GM12874 (cell line): ENCODE data around the gene NT5DC3.

ENCODE experiments used
- CTCF ChIP-seq: IDR thresholded peaks from 2 replicates; pipeline ENCODE4 v1.5.1; 2011; ENCODE audit warnings: low read depth, mild to moderate bottlenecking, control low read depth, low read length, moderate library complexity; ENCODE audit not compliant: insufficient read depth

NT5DC3 gene

GRCh38 chr12:103765322-103765721, 75.7 kb downstream of the NT5DC3 start:
- no peak for TF ChIP-seq CTCF

- no peak for TF ChIP-seq CTCF
Observed at GRCh38 chr12:103762473-103762872, 78.6 kb downstream of the NT5DC3 start.

- TF ChIP-seq CTCF = no peak
Observed at GRCh38 chr12:103758310-103759089, 82.5 kb downstream of the NT5DC3 start.

- no peak for TF ChIP-seq CTCF
Observed at GRCh38 chr12:103757248-103757647, 83.8 kb downstream of the NT5DC3 start.

- no peak for TF ChIP-seq CTCF
Observed at GRCh38 chr12:103756443-103756842, 84.6 kb downstream of the NT5DC3 start.

GRCh38 chr12:103755425-103755824, 85.6 kb downstream of the NT5DC3 start:
- TF ChIP-seq CTCF = no peak

GRCh38 chr12:103751600-103751999, 89.4 kb downstream of the NT5DC3 start:
- no peak for TF ChIP-seq CTCF
